ENCODE measurements around the gene THEM5. TPM values are rescaled to one million over a fixed set of nuclear protein-coding genes. Genes with fewer than 3 reads are reported as not detected.

THEM5 gene
- total RNA-seq, 1 experiment from 2014 or later: not detected

GRCh38 chr1:151897991-151898431, 44.5 kb upstream of the THEM5 start:
- no peak overlapping the region for H3K4me3 Mint-ChIP-seq (ENCODE audit: unreplicated experiment)
- no peak overlapping the region for H3K27ac Mint-ChIP-seq (ENCODE audit: low read depth, unreplicated experiment)
- intact Hi-C loops (cut with micrococcal nuclease): no loop called here
- BruUV-seq (replicated peaks): no TSS peak
- H3K27me3 Mint-ChIP-seq (ENCODE audit: insufficient read depth, unreplicated experiment): no peaks in the 10 kb centered on the region
- H3K9me3 Mint-ChIP-seq (ENCODE audit: unreplicated experiment): peaks cover 14% of the 10 kb centered on the region
- H3K4me1 Mint-ChIP-seq (ENCODE audit: insufficient read depth, unreplicated experiment): peaks cover 15% of the 10 kb centered on the region
- ChIA-PET POLR2A (interaction anchor here (1.1 to 5.8 kb wide), 3 partner anchors 10 to 91 kb away, joined by 3 to 56 read pairs (median 20); partner anchors contain the start of gene THEM4), CTCF (interaction anchor here (0.6 to 3.8 kb wide), 8 partner anchors 9 to 561 kb away, joined by 3 to 49 read pairs (median 4); partner anchors contain the start of gene THEM4)
- TF ChIP-seq CTCF (IDR thresholded peaks at IDR 0.05; ENCODE audit: unreplicated experiment): no peak
- no peak for DNase-seq (ENCODE audit: unreplicated experiment)
- peaks cover 36% of the 10 kb centered on the region for H3K36me3 Mint-ChIP-seq (ENCODE audit: insufficient read depth, unreplicated experiment)

- CTCF ChIA-PET: interaction anchor here (0.7 kb wide), 1 partner anchor 237 kb away, joined by 3 read pairs; no protein-coding TSS in a partner anchor
Measured at GRCh38 chr1:151893176-151893924, 39.8 kb upstream of the THEM5 start.

GRCh38 chr1:151892190-151892589, 38.7 kb upstream of the THEM5 start:
- no TSS peak for BruUV-seq (replicated peaks)
- no peak for TF ChIP-seq CTCF (IDR thresholded peaks at IDR 0.05; ENCODE audit: unreplicated experiment)
- Mint-ChIP-seq H3K9me3 (ENCODE audit: unreplicated experiment) (no peaks in the 10 kb centered on the region), H3K27me3 (ENCODE audit: insufficient read depth, unreplicated experiment) (no peaks in the 10 kb centered on the region), H3K36me3 (ENCODE audit: insufficient read depth, unreplicated experiment) (peaks cover 69% of the 10 kb centered on the region), H3K4me1 (ENCODE audit: insufficient read depth, unreplicated experiment) (peaks cover 18% of the 10 kb centered on the region), H3K27ac (ENCODE audit: low read depth, unreplicated experiment) (no peak overlapping the region), H3K4me3 (ENCODE audit: unreplicated experiment) (no peak overlapping the region)
- POLR2A ChIA-PET: interaction anchor here (6.8 kb wide), 1 partner anchor 16 kb away, joined by 74 read pairs; the partner anchor contains the start of gene THEM4
- no peak for DNase-seq (ENCODE audit: unreplicated experiment)
- CTCF ChIA-PET: interaction anchor here (0.7 to 2.1 kb wide), 2 partner anchors 9 to 235 kb away, joined by 3 to 7 read pairs; no protein-coding TSS in a partner anchor
- intact Hi-C loops (cut with micrococcal nuclease): no loop called here

More at GRCh38 chr1:151893176-151893924, 39.8 kb upstream of the THEM5 start:
- H3K4me3 Mint-ChIP-seq (ENCODE audit: unreplicated experiment): no peak overlapping the region
- peaks cover 61% of the 10 kb centered on the region for H3K36me3 Mint-ChIP-seq (ENCODE audit: insufficient read depth, unreplicated experiment)
- no peaks in the 10 kb centered on the region for H3K9me3 Mint-ChIP-seq (ENCODE audit: unreplicated experiment)
- DNase-seq (ENCODE audit: unreplicated experiment): no peak
- intact Hi-C loops (cut with micrococcal nuclease): no loop called here
- TF ChIP-seq CTCF (IDR thresholded peaks at IDR 0.05; ENCODE audit: unreplicated experiment): no peak
- peak overlapping the region; percentile 16 for H3K27ac Mint-ChIP-seq (ENCODE audit: low read depth, unreplicated experiment)
- no TSS peak for BruUV-seq (replicated peaks)
- POLR2A ChIA-PET: interaction anchor here (0.6 to 6.8 kb wide), 2 partner anchors 15 to 1251 kb away, joined by 3 to 74 read pairs; partner anchors contain the start of gene THEM4
- H3K4me1 Mint-ChIP-seq (ENCODE audit: insufficient read depth, unreplicated experiment): peaks cover 7% of the 10 kb centered on the region
- H3K27me3 Mint-ChIP-seq (ENCODE audit: insufficient read depth, unreplicated experiment): no peaks in the 10 kb centered on the region

GRCh38 chr1:151891512-151891911, 38.0 kb upstream of the THEM5 start:
- H3K27me3 Mint-ChIP-seq (ENCODE audit: insufficient read depth, unreplicated experiment): no peaks in the 10 kb centered on the region
- peaks cover 74% of the 10 kb centered on the region for H3K36me3 Mint-ChIP-seq (ENCODE audit: insufficient read depth, unreplicated experiment)
- no peak for TF ChIP-seq CTCF (IDR thresholded peaks at IDR 0.05; ENCODE audit: unreplicated experiment)
- no peak for DNase-seq (ENCODE audit: unreplicated experiment)
- no peak overlapping the region for H3K4me3 Mint-ChIP-seq (ENCODE audit: unreplicated experiment)
- peak overlapping the region; percentile 8 for H3K27ac Mint-ChIP-seq (ENCODE audit: low read depth, unreplicated experiment)
- H3K9me3 Mint-ChIP-seq (ENCODE audit: unreplicated experiment): no peaks in the 10 kb centered on the region
- intact Hi-C loops (cut with micrococcal nuclease): no loop called here
- POLR2A ChIA-PET: interaction anchor here (6.8 kb wide), 1 partner anchor 17 kb away, joined by 74 read pairs; the partner anchor contains the start of gene THEM4
- peaks cover 25% of the 10 kb centered on the region for H3K4me1 Mint-ChIP-seq (ENCODE audit: insufficient read depth, unreplicated experiment)
- CTCF ChIA-PET: interaction anchor here (0.8 to 5.9 kb wide), 3 partner anchors 9 to 43 kb away, joined by 3 to 48 read pairs (median 7); partner anchors contain the start of gene THEM4
- BruUV-seq (replicated peaks): no TSS peak

All from MCF 10A (cell line).